HEK293T (cell line): ENCODE measurements around the gene FBXL16.

ENCODE experiments used
- FOXA1 ChIP-seq: fragments of 450-650 bp; IDR thresholded peaks from 2 replicates; pipeline ENCODE4 v1.6.1; 2016; ENCODE audit warnings: mild to moderate bottlenecking
- FOXM1 ChIP-seq: fragments of 450-650 bp; IDR thresholded peaks from 2 replicates; pipeline ENCODE4 v1.6.1; 2017; ENCODE audit warnings: mild to moderate bottlenecking, borderline replicate concordance
- L3MBTL2 ChIP-seq: fragments of 450-650 bp; conservative IDR thresholded peaks from 2 replicates; pipeline ENCODE4 v1.6.1; 2016; ENCODE audit warnings: mild to moderate bottlenecking
- LEF1 ChIP-seq: fragments of 450-650 bp; IDR thresholded peaks from 2 replicates; pipeline ENCODE4 v1.6.1; 2017; ENCODE audit warnings: mild to moderate bottlenecking, borderline replicate concordance
- PKNOX1 ChIP-seq: fragments of 450-650 bp; IDR thresholded peaks from 2 replicates; pipeline ENCODE4 v1.6.1; 2016
- SP1 ChIP-seq: fragments of 450-650 bp; IDR thresholded peaks from 2 replicates; pipeline ENCODE4 v1.6.1; 2017
- SUZ12 ChIP-seq: fragments of 450-650 bp; IDR thresholded peaks from 2 replicates; pipeline ENCODE4 v1.6.1; 2016; ENCODE audit warnings: mild to moderate bottlenecking
- ZNF384 ChIP-seq: fragments of 450-650 bp; IDR thresholded peaks from 2 replicates; pipeline ENCODE4 v1.6.1; 2016

- TF ChIP-seq ZNF384: no peak
- TF ChIP-seq LEF1: no peak
- no peak for TF ChIP-seq FOXM1
- no peak for TF ChIP-seq FOXA1
- TF ChIP-seq SP1: no peak
- TF ChIP-seq PKNOX1: no peak
- TF ChIP-seq SUZ12: no peak
- no peak for TF ChIP-seq L3MBTL2
Observed at GRCh38 chr16:651844-652243, 53.8 kb downstream of the FBXL16 start.
